ENCODE results near the gene AADACL4.
A peak's percentile ranks its signal among the peaks of the same experiment; 100 is the strongest.

AADACL4 gene

GRCh38 chr1:12613180-12613579 is 30.7 kb upstream of the AADACL4 start:
- DNase-seq, result no peak

DNA sequence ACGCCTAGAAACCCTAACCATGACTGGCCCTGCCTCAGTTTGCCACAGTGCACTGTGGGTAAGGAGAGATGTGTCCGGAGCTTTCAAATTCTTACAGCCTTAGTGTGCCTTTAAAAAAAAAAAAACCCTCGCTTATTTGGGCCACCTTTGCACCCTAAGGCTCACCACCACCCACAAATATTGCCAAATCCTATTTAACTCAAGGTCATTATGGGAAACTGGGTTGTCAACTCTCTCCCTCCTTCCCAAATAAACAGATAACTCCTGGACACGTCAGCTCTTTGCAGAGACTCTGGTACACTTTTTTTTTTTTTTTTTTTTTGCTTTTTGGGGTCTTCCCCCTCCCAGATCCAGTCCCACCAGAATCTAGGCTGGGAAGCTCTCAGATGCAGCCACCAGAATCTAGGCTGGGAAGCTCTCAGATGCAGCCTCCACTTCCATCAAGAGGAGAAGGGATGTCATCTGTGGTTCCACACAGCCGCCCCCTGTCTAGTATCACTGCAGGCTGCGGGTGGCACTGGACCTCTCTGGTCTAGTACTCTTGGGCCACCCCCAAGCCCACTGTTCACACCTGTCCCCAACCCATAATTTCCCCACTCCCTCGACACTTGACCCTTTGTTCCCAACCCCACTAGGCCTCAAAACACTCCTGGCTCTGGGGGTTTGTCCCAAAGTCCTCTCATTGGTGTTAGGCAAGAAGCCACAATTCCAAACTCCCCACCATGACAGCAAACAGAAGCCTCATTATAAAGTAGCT is 29.3 kb upstream of the AADACL4 start:
- DNase-seq, result no peak

- DNase-seq, result no peak
Observed at GRCh38 chr1:12615159-12615864, 28.6 kb upstream of the AADACL4 start.

GRCh38 chr1:12615865-12616708 is 27.8 kb upstream of the AADACL4 start:
- DNase-seq, result no peak

GRCh38 chr1:12616709-12617373 is 27.0 kb upstream of the AADACL4 start:
- DNase-seq, result peak in 1 of 2 donors; percentile 16

DNA sequence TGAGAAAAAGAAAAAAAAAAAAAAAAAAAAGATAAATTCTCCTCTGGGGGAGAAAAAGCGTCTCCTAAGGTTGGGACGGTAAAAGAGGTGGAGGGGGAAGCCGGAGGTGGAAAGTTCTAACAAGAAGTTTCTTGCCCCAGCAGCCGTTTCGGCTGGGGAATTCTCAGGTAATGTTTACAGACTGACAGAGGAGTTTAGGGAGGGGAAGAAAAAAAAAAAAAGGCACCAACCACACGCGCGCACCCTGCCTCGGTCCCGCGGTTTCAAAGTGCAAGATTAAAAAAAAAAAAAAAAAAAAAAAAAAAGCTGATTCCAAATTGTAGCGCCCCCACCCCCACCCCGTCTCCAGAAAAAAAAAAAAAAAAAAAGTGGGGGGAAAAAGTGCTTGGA is 26.4 kb upstream of the AADACL4 start:
- DNase-seq, result no peak

DNA sequence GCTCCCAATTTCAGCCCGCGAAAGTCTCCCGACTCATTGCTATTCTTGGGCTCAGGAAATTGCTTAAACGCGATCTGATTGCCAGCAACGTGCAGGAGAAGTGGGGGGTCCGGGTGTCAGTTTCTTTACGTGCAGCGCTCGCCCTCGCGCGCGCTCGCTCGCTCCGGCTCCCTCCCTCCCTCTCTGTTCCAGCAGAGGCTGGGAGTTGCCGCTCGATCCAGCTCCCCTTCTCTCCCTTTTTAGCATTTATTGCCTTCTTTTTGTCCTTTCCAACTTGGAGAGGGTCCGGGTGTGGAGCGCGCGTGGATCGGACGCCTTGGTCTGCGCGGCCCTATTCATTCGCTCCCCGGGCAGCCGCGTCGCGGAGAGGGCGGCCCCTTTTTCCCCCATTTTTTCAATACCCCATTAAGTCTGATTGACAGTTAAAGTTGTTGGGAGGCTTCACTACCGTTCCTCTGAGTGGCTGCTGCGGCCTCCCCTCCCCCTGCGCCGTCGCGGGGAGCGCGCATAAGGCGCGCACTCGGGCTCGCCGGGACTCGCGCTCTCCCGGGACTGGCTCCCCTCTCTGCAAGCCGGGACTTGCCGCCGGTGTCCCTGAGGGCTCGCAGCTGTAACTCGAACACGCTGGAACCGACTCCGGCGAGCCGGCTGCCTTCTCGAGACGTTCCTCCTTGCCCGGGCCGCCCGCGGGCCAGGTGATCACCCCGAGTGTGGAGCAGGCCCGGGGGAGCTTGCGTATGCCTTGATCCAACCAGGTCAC is 25.8 kb upstream of the AADACL4 start, which contains the start of gene DHRS3:
Gene DHRS3 (minus strand): TSS at position 310 of the 760 bp plus-strand sequence. CDS start 862 bp downstream, outside the sequence.
- peak in 1 of 2 donors; percentile 56 for DNase-seq

- DNase-seq, result no peak
Observed at GRCh38 chr1:12618661-12618964, 25.3 kb upstream of the AADACL4 start.

DNA sequence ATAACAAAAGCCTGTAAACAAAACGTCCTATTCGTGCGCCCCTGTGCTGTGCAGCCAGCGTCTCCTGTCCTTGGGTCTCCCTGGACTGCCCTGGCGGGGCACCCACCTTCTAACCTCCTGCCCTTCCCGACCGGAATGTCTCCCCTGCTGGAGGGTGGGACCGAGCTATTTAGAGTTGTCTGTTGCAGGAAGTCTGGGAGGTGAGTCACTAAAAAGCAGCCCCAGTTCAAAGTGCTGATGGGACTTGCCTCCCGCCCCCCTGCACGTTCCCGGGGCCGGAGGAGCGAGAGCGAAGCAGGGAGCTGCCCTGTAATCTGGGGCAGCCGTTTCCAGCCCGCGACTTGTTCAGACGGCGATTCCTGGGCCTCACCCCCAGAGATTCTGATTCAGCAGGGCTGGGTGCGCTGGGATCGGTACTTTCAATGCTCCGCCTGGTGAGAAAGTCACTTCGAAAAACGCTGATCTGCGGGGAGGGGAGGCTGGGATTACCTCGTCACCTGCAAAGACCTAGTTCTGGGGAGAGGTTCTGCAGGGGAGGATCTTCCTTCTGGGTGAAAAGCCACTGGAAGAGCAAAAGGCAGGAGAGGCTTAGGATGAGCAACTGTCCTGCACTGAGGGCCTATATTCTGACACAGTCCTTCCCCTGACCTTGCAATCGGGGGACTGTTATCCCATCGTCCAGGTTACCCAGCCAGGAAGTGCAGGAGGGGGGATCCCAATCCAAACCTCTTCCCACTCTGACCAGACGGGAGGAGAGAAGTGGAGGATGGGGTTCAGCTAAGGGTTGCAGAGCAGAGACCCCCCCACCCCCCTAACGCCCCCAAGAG is 24.7 kb upstream of the AADACL4 start:
- DNase-seq, result peak; percentile 65 to 67

DNA sequence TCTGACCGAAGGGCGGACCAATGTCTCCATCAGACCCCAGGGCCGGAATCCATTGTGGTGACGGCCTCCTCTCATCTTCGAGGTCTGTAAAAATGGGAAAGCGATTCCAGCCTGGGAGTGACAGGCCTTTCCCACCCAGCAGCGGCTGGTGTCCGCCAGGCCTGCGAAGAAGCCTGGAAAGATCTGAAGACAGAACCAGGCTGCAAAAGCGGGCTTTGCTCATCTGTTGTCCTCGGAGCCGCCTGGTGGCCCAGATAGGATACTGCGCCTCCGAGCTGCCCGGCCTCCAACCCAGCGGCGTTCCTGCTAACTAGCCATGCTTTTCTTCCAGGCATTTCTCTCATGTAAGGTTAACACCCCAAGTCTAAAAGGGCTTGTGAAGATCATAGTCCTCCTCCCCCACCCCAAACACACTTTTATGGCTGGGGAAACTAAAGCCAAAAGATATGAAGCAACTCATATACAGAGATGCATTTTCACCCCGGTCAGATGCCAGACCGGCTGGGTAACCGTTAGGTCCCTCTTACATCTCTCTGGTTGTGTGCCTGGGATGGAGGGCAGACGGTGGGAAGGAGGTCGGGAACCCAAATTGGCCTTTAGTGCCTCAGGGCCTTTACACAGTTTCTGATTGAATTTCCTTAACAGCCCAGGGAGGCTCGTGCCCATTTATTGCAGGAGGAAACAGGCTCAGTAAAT is 23.9 kb upstream of the AADACL4 start:
- DNase-seq, result peak; percentile 72 to 75

DNA sequence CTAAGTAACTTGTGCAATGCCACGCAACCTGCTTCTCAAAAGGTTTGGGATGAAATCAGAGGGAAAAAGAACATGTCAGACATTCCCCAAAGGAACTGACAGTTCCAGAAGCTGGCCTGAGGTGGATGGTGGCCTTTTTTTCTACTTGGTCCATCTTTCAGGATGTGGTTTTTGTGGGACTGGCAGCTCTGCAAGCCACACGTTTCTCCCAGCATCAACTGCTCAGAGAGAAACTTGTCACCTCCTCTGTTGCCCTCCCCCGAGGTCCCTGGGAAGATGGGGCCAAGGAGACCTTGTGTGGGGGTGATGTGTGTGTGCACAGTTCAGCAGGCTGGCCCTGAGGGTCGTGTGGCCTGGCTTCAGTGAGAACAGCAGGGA is 23.4 kb upstream of the AADACL4 start:
- DNase-seq, result peak; percentile 16 to 23

DNA sequence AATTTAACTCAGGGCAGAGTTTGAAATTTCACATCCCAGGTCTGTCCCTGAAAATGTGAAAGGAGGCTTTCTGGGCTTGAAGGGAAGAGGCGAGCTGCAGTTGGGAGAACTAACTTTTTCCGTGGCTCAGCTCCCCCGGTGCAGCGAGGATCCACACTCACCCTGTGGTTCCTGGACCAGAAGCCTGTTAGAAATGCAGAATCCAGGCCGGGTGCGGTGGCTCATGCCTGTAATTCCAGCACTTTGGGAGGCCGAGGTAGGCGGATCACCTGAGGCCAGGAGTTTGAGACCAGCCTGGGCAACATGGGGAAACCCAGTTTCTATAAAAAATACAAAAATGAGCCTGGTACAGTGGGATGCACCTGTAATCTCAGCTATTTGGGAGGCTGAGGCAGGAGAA is 23.0 kb upstream of the AADACL4 start:
- no peak for DNase-seq

- no peak for DNase-seq
Observed at GRCh38 chr1:12621346-12622335, 22.2 kb upstream of the AADACL4 start.

- no peak for DNase-seq
Observed at GRCh38 chr1:12622506-12622905, 21.4 kb upstream of the AADACL4 start.

- no peak for DNase-seq
Observed at GRCh38 chr1:12625276-12625675, 18.6 kb upstream of the AADACL4 start.

- no peak for DNase-seq
Observed at GRCh38 chr1:12626888-12627287, 17.0 kb upstream of the AADACL4 start.

- DNase-seq, result no peak
Observed at GRCh38 chr1:12627296-12627695, 16.6 kb upstream of the AADACL4 start.

DNA sequence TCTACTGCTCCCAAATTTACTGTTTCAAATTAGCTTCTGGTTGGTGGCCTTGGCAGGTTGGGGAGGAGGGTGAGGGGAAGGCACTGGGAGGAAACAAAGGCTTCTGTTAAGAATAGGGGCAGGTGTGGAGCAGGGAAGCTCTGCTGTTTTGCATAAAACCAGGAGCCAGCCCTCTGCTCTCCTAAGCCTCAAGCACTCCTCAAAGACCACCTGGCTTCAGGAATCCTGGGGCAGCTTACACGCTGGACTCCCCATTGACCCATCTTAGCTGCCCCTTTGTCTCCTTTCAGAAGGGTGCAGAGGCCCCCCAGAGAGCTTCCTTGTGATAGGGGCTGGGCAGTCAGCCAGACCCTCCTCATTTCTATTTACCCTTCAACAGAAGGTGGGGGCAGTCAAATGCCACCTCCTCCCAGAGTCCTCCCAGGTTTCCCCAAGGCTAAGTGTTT is 14.4 kb upstream of the AADACL4 start:
- DNase-seq, result no peak

Data from stimulated activated CD4-positive, alpha-beta T cell treated with anti-CD3 and anti-CD28 coated beads, Interleukin-2, amount 100 ng/mL, for 48 hours (primary cell).